Measurements from ENCODE around the gene ATG5. TPM values are rescaled to one million over a fixed set of nuclear protein-coding genes. Genes with fewer than 3 reads are reported as not detected.

ATG5 gene
- total and polyA plus RNA-seq, 2 experiments from 2014 or later: 31.6 to 48.2 TPM

DNA sequence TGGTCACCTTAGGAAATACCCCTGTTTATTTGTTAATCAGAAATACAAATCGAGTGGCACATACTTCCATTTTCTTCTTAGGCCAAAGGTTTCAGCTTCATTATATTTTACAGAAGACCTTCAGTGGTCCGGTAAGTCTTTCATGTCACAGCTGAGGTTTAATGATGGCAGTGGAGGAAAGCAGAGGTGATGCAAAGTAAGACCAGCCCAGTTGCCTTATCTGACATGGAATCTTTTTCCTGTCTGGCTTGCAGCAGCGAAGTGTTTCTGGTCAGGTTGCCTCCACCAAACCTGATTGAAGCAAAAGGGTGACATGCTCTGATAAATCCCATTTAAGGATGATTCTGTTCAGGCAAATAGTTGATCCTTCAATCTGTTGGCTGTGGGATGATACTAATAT lies 139.4 kb downstream of the ATG5 start:
- H3K9me3 Mint-ChIP-seq: no peaks in the 10 kb centered on the region
- no peak overlapping the region for H3K4me3 Mint-ChIP-seq
- no peak overlapping the region for H3K4me2 ChIP-seq
- no peak for ATAC-seq
- H3K4me1 Mint-ChIP-seq: peaks cover 7% of the 10 kb centered on the region
- no peaks in the 10 kb centered on the region for H3K79me2 ChIP-seq (replicated peaks; ENCODE audit: insufficient read depth)
- H3K4me1 ChIP-seq (ENCODE audit: insufficient read depth): peaks cover 8% of the 10 kb centered on the region
- no peak for DNase-seq (ENCODE audit: low spot score)
- no peak overlapping the region for H2AFZ ChIP-seq
- no peak overlapping the region; the same call in 1 of the 2 replicates for H3K27ac Mint-ChIP-seq
- no peak overlapping the region for H3K27ac ChIP-seq (ENCODE audit: low read depth)
- TF ChIP-seq EZH2phosphoT487 (IDR thresholded peaks at IDR 0.05; ENCODE audit: unreplicated experiment): no peak
- no peak for TF ChIP-seq STAT1 (IDR thresholded peaks at IDR 0.05; ENCODE audit: unreplicated experiment)
- no peak for TF ChIP-seq CREB1 (CRISPR knock-in tag; IDR thresholded peaks at IDR 0.05; ENCODE audit: low read depth)
- TF ChIP-seq POLR2AphosphoS5 (IDR thresholded peaks at IDR 0.05; ENCODE audit: low read depth): no peak
- TF ChIP-seq, protein P1, sequence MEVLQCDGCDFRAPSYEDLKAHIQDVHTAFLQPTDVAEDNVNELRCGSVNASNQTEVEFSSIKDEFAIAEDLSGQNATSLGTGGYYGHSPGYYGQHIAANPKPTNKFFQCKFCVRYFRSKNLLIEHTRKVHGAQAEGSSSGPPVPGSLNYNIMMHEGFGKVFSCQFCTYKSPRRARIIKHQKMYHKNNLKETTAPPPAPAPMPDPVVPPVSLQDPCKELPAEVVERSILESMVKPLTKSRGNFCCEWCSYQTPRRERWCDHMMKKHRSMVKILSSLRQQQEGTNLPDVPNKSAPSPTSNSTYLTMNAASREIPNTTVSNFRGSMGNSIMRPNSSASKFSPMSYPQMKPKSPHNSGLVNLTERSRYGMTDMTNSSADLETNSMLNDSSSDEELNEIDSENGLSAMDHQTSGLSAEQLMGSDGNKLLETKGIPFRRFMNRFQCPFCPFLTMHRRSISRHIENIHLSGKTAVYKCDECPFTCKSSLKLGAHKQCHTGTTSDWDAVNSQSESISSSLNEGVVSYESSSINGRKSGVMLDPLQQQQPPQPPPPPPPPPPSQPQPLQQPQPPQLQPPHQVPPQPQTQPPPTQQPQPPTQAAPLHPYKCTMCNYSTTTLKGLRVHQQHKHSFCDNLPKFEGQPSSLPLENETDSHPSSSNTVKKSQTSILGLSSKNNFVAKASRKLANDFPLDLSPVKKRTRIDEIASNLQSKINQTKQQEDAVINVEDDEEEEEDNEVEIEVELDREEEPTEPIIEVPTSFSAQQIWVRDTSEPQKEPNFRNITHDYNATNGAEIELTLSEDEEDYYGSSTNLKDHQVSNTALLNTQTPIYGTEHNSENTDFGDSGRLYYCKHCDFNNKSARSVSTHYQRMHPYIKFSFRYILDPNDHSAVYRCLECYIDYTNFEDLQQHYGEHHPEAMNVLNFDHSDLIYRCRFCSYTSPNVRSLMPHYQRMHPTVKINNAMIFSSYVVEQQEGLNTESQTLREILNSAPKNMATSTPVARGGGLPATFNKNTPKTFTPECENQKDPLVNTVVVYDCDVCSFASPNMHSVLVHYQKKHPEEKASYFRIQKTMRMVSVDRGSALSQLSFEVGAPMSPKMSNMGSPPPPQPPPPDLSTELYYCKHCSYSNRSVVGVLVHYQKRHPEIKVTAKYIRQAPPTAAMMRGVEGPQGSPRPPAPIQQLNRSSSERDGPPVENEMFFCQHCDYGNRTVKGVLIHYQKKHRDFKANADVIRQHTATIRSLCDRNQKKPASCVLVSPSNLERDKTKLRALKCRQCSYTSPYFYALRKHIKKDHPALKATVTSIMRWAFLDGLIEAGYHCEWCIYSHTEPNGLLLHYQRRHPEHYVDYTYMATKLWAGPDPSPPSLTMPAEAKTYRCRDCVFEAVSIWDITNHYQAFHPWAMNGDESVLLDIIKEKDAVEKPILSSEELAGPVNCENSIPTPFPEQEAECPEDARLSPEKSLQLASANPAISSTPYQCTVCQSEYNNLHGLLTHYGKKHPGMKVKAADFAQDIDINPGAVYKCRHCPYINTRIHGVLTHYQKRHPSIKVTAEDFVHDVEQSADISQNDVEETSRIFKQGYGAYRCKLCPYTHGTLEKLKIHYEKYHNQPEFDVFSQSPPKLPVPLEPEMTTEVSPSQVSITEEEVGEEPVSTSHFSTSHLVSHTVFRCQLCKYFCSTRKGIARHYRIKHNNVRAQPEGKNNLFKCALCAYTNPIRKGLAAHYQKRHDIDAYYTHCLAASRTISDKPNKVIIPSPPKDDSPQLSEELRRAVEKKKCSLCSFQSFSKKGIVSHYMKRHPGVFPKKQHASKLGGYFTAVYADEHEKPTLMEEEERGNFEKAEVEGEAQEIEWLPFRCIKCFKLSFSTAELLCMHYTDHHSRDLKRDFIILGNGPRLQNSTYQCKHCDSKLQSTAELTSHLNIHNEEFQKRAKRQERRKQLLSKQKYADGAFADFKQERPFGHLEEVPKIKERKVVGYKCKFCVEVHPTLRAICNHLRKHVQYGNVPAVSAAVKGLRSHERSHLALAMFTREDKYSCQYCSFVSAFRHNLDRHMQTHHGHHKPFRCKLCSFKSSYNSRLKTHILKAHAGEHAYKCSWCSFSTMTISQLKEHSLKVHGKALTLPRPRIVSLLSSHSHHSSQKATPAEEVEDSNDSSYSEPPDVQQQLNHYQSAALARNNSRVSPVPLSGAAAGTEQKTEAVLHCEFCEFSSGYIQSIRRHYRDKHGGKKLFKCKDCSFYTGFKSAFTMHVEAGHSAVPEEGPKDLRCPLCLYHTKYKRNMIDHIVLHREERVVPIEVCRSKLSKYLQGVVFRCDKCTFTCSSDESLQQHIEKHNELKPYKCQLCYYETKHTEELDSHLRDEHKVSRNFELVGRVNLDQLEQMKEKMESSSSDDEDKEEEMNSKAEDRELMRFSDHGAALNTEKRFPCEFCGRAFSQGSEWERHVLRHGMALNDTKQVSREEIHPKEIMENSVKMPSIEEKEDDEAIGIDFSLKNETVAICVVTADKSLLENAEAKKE (CRISPR knock-in tag; IDR thresholded peaks at IDR 0.05): no peak
- TF ChIP-seq, protein P2, sequence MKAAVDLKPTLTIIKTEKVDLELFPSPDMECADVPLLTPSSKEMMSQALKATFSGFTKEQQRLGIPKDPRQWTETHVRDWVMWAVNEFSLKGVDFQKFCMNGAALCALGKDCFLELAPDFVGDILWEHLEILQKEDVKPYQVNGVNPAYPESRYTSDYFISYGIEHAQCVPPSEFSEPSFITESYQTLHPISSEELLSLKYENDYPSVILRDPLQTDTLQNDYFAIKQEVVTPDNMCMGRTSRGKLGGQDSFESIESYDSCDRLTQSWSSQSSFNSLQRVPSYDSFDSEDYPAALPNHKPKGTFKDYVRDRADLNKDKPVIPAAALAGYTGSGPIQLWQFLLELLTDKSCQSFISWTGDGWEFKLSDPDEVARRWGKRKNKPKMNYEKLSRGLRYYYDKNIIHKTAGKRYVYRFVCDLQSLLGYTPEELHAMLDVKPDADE (IDR thresholded peaks at IDR 0.05): no peak
- no peak for TF ChIP-seq EZH2 (IDR thresholded peaks at IDR 0.05; ENCODE audit: low read depth, unreplicated experiment)
- no peak for TF ChIP-seq ZNF114 (CRISPR knock-in tag; IDR thresholded peaks at IDR 0.05)
- TF ChIP-seq, protein P3, sequence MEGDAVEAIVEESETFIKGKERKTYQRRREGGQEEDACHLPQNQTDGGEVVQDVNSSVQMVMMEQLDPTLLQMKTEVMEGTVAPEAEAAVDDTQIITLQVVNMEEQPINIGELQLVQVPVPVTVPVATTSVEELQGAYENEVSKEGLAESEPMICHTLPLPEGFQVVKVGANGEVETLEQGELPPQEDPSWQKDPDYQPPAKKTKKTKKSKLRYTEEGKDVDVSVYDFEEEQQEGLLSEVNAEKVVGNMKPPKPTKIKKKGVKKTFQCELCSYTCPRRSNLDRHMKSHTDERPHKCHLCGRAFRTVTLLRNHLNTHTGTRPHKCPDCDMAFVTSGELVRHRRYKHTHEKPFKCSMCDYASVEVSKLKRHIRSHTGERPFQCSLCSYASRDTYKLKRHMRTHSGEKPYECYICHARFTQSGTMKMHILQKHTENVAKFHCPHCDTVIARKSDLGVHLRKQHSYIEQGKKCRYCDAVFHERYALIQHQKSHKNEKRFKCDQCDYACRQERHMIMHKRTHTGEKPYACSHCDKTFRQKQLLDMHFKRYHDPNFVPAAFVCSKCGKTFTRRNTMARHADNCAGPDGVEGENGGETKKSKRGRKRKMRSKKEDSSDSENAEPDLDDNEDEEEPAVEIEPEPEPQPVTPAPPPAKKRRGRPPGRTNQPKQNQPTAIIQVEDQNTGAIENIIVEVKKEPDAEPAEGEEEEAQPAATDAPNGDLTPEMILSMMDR (conservative IDR thresholded peaks at IDR 0.05; ENCODE audit: low read depth in 2 of 2): no peak
- TF ChIP-seq, protein P4, sequence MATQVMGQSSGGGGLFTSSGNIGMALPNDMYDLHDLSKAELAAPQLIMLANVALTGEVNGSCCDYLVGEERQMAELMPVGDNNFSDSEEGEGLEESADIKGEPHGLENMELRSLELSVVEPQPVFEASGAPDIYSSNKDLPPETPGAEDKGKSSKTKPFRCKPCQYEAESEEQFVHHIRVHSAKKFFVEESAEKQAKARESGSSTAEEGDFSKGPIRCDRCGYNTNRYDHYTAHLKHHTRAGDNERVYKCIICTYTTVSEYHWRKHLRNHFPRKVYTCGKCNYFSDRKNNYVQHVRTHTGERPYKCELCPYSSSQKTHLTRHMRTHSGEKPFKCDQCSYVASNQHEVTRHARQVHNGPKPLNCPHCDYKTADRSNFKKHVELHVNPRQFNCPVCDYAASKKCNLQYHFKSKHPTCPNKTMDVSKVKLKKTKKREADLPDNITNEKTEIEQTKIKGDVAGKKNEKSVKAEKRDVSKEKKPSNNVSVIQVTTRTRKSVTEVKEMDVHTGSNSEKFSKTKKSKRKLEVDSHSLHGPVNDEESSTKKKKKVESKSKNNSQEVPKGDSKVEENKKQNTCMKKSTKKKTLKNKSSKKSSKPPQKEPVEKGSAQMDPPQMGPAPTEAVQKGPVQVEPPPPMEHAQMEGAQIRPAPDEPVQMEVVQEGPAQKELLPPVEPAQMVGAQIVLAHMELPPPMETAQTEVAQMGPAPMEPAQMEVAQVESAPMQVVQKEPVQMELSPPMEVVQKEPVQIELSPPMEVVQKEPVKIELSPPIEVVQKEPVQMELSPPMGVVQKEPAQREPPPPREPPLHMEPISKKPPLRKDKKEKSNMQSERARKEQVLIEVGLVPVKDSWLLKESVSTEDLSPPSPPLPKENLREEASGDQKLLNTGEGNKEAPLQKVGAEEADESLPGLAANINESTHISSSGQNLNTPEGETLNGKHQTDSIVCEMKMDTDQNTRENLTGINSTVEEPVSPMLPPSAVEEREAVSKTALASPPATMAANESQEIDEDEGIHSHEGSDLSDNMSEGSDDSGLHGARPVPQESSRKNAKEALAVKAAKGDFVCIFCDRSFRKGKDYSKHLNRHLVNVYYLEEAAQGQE (IDR thresholded peaks at IDR 0.05; ENCODE audit: unreplicated experiment): no peak
- no peak for TF ChIP-seq ZNF331 (CRISPR knock-in tag; IDR thresholded peaks at IDR 0.05; ENCODE audit: low read depth)
- no peak for TF ChIP-seq JUNB (IDR thresholded peaks at IDR 0.05; ENCODE audit: unreplicated experiment)
- no peaks in the 10 kb centered on the region; the same call in 2 of the 3 replicates for H3K36me3 Mint-ChIP-seq (ENCODE audit: low read depth)
- peaks cover 2% of the 10 kb centered on the region for H3K27me3 Mint-ChIP-seq (ENCODE audit: insufficient read depth, low read depth, poor library complexity)
- H3K4me3 ChIP-seq: no peak overlapping the region
- no peaks in the 10 kb centered on the region for H4K20me1 ChIP-seq (replicated peaks; ENCODE audit: insufficient read depth)
- no peaks in the 10 kb centered on the region for H3K27me3 ChIP-seq (ENCODE audit: insufficient read depth)
- no peaks in the 10 kb centered on the region for H3F3A ChIP-seq (replicated peaks; ENCODE audit: low read depth)
- H3K36me3 ChIP-seq (ENCODE audit: insufficient read depth): no peaks in the 10 kb centered on the region
- H3K9me2 ChIP-seq (ENCODE audit: insufficient read depth): no peaks in the 10 kb centered on the region
